SK-N-SH treated with all-trans-retinoic acid at 6 μM for 48 hours (cell line): Measurements from ENCODE around the gene CORO1C.

Experiments
- OSR1 ChIP-seq: fragments of 250-450 bp; sonication (Bioruptor Pico); IDR thresholded peaks from 2 replicates; pipeline ENCODE4 v1.8.0; 2022; ENCODE audit warnings: moderate library complexity, mild to moderate bottlenecking, inconsistent platforms
- ZFP30 ChIP-seq: fragments of 450-650 bp; formaldehyde crosslinking; IDR thresholded peaks from 2 replicates; pipeline ENCODE4 v1.5.0; 2022; ENCODE audit warnings: mild to moderate bottlenecking, moderate library complexity
- ZNF565 ChIP-seq: fragments of 450-650 bp; formaldehyde crosslinking; conservative IDR thresholded peaks from 2 replicates; pipeline ENCODE4 v1.5.0; 2020; ENCODE audit warnings: low read depth, mild to moderate bottlenecking, moderate library complexity
- ZNF70 ChIP-seq: fragments of 450-650 bp; formaldehyde crosslinking; IDR thresholded peaks from 2 replicates; pipeline ENCODE4 v1.5.0; 2020; ENCODE audit warnings: mild to moderate bottlenecking, moderate library complexity
- ZNF8 ChIP-seq: fragments of 450-650 bp; formaldehyde crosslinking; IDR thresholded peaks from 2 replicates; pipeline ENCODE4 v1.5.0; 2020; ENCODE audit warnings: mild to moderate bottlenecking, moderate library complexity

GRCh38 chr12:108604208-108604941 is 126.9 kb downstream of the CORO1C start:
- no peak for TF ChIP-seq ZNF565
- no peak for TF ChIP-seq ZNF8 (CRISPR knock-in tag)
- no peak for TF ChIP-seq ZFP30 (CRISPR knock-in tag)
- no peak for TF ChIP-seq ZNF70 (CRISPR knock-in tag)
- no peak for TF ChIP-seq OSR1
